GM18498 (cell line): Measurements from ENCODE around the gene CD164.
A peak's percentile ranks its signal among the peaks of the same experiment; 100 is the strongest.
"Not testable (repeated sequence)": the region's sequence is repeated elsewhere in the genome, so short reads cannot be mapped to it uniquely, and the experiment has no call there.

Experiments used
- ATAC-seq: cut with Tn5 transposase; IDR thresholded peaks from one replicate; pipeline ENCODE4 v1.9.1; 2021; ENCODE audit warnings: mild to moderate bottlenecking, moderate library complexity; ENCODE audit not compliant: unreplicated experiment

Gene CD164

GRCh38 chr6:109377717-109378116, 4.5 kb downstream of the CD164 start:
- no peak for ATAC-seq

GRCh38 chr6:109374326-109374892, 7.9 kb downstream of the CD164 start:
- ATAC-seq: no peak

- peak; percentile 93 for ATAC-seq
Observed at GRCh38 chr6:109373762-109374161, 8.5 kb downstream of the CD164 start.

GRCh38 chr6:109373331-109373730, 8.9 kb downstream of the CD164 start:
- ATAC-seq: peak; percentile 21

GRCh38 chr6:109372130-109372529, 10.1 kb downstream of the CD164 start:
- ATAC-seq: no peak

GRCh38 chr6:109370792-109371191, 11.5 kb downstream of the CD164 start:
- ATAC-seq: no peak

- ATAC-seq: no peak
Observed at GRCh38 chr6:109370336-109370735, 11.9 kb downstream of the CD164 start.

- no peak for ATAC-seq
Observed at GRCh38 chr6:109369728-109370127, 12.5 kb downstream of the CD164 start.

GRCh38 chr6:109364382-109365078, 17.7 kb downstream of the CD164 start:
- ATAC-seq: not testable (repeated sequence)

- ATAC-seq: no peak
Observed at GRCh38 chr6:109363753-109364152, 18.5 kb downstream of the CD164 start.

GRCh38 chr6:109362102-109362884, 20.0 kb downstream of the CD164 start:
- no peak for ATAC-seq

- ATAC-seq: no peak
Observed at GRCh38 chr6:109360791-109361190, 21.5 kb downstream of the CD164 start.

GRCh38 chr6:109360281-109360680, 22.0 kb downstream of the CD164 start:
- ATAC-seq: no peak

- ATAC-seq: no peak
Observed at GRCh38 chr6:109359248-109359647, 23.0 kb downstream of the CD164 start.

- no peak for ATAC-seq
Observed at GRCh38 chr6:109358204-109358603, 24.1 kb downstream of the CD164 start.

- ATAC-seq: no peak
Observed at GRCh38 chr6:109356237-109356636, 26.0 kb downstream of the CD164 start.

GRCh38 chr6:109351231-109352130, 30.8 kb downstream of the CD164 start:
- ATAC-seq: no peak

GRCh38 chr6:109349419-109349987, 32.8 kb downstream of the CD164 start:
- ATAC-seq: no peak

GRCh38 chr6:109348226-109348625, 34.0 kb downstream of the CD164 start:
- no peak for ATAC-seq

- no peak for ATAC-seq
Observed at GRCh38 chr6:109347779-109348178, 34.5 kb downstream of the CD164 start.

- ATAC-seq: no peak
Observed at GRCh38 chr6:109345986-109346385, 36.3 kb downstream of the CD164 start.
